ENCODE results near the gene CDC42BPG. TPM values are rescaled to one million over a fixed set of nuclear protein-coding genes. Genes with fewer than 3 reads are reported as not detected.

The CDC42BPG gene
- polyA plus RNA-seq, 1 experiment = 0.02 TPM

DNA sequence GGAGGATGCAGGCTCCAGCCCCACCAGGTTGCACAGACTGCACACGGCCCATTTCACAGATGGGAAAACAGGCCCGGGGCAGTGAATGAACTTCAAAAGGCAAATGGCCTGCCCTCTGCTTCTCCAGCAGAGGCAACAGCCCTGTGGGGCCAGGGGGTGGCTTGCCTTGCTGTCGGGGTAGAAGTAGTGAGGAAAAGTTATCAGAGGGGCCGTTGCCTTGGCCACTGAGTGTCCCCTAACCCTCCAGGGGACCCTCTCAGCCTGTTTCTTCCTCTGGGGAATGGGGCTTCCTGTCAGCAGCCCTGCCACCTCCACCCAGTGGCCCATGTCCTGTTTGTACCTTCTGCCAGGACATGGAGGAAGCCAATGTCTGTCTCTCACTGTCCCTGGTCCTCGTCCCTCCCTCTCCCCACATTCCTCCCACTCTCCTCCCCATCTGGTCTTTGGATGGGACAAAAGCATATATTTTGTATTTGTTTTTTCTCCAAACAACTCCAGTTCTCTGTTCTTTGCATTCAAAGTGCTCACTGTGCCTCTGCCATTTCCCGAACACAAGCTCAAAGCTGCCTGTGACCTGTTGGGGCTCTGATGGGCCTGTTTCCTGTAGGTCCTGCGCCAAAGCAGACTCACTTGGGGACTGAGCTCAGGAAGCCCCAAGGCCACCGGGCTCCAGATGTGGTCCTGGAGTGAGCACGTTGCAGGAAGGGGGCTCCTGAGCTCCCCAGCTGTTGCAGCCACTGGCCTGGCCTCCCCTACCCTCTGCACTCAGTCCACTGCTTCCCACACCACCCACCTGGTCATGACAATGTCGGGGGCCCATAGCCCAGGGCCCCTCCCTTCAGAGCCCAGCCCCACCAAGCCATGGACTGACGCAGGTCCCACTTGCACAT is 50.9 kb downstream of the CDC42BPG start:
- H3K27me3 ChIP-seq (ENCODE audit: control insufficient read depth, insufficient read depth, low read length) = no peaks in the 10 kb centered on the region
- no peak for DNase-seq (ENCODE audit: low read depth)
- no peak overlapping the region for H3K4me3 ChIP-seq (ENCODE audit: low read depth, low read length)
- H3K36me3 ChIP-seq (ENCODE audit: control insufficient read depth, insufficient read depth, low read length) = peaks cover 14% of the 10 kb centered on the region
- ChIA-PET POLR2A (no interaction called here), CTCF (interaction anchor here (0.7 kb wide), 1 partner anchor 8 kb away, joined by 3 read pairs; no protein-coding TSS in a partner anchor)
- TF ChIP-seq, protein P1, sequence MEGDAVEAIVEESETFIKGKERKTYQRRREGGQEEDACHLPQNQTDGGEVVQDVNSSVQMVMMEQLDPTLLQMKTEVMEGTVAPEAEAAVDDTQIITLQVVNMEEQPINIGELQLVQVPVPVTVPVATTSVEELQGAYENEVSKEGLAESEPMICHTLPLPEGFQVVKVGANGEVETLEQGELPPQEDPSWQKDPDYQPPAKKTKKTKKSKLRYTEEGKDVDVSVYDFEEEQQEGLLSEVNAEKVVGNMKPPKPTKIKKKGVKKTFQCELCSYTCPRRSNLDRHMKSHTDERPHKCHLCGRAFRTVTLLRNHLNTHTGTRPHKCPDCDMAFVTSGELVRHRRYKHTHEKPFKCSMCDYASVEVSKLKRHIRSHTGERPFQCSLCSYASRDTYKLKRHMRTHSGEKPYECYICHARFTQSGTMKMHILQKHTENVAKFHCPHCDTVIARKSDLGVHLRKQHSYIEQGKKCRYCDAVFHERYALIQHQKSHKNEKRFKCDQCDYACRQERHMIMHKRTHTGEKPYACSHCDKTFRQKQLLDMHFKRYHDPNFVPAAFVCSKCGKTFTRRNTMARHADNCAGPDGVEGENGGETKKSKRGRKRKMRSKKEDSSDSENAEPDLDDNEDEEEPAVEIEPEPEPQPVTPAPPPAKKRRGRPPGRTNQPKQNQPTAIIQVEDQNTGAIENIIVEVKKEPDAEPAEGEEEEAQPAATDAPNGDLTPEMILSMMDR (IDR thresholded peaks at IDR 0.05; ENCODE audit: insufficient read depth, low read depth, low read length) = no peak

DNA sequence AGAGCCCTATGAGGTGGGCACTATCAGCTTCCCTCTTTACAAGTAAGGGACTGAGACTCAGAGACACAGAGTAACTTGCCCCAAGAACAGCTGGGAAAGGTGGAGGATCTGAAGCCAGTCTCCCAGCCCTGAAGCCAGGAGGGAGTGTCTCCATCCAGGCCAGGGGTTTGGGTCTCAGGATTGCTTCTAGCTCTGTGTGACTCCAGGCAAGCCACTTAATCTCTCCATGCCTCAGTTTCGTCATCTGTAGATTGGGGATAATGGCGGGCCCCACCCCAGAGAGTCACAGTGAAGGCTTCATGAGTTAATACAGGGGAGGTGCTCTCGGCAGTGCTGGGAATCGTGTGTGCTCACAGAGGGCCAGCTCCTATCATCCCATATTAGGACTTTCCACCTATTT is 52.0 kb downstream of the CDC42BPG start:
- POLR2A ChIA-PET = no interaction called here
- H3K27me3 ChIP-seq (ENCODE audit: control insufficient read depth, insufficient read depth, low read length) = no peaks in the 10 kb centered on the region
- no peak overlapping the region for H3K4me3 ChIP-seq (ENCODE audit: low read depth, low read length)
- CTCF ChIA-PET = interaction anchor here (1.1 kb wide), 1 partner anchor 104 kb away, joined by 3 read pairs; no protein-coding TSS in a partner anchor
- no peak for DNase-seq (ENCODE audit: low read depth)
- TF ChIP-seq, protein P1 (IDR thresholded peaks at IDR 0.05; ENCODE audit: insufficient read depth, low read depth, low read length) = no peak
- H3K36me3 ChIP-seq (ENCODE audit: control insufficient read depth, insufficient read depth, low read length) = peaks cover 18% of the 10 kb centered on the region

DNA sequence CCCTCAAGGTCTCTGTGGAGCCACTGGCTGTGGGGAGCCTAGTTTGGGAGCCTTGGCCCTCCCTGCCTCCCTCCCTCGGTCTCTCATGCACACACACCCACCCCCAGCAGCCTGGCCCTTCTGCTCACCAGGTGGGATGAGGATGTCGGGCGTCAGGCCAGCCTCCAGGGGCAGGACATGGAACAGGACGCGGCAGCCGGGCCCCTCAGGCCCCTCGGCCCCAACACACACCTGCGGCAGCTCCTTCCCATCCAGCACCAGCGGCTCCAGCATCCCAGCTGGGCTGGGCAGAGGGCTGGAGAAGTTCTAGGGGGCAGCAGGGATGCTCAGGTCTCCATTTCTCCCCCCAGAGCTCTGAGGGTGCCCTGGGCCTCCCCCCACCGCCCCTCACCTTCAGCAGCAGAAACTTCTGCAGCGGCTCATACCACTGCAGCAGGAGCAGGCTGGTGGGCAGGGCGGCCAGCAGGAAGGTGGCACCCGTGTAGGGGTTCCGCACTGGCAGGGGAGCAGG is 52.6 kb downstream of the CDC42BPG start:
- Histone ChIP-seq H3K27me3 (ENCODE audit: control insufficient read depth, insufficient read depth, low read length) (no peaks in the 10 kb centered on the region), H3K36me3 (ENCODE audit: control insufficient read depth, insufficient read depth, low read length) (peaks cover 16% of the 10 kb centered on the region), H3K4me3 (ENCODE audit: low read depth, low read length) (no peak overlapping the region)
- TF ChIP-seq, protein P1 (IDR thresholded peaks at IDR 0.05; ENCODE audit: insufficient read depth, low read depth, low read length) = no peak
- ChIA-PET POLR2A (no interaction called here), CTCF (interaction anchor here (1.1 kb wide), 1 partner anchor 103 kb away, joined by 3 read pairs; no protein-coding TSS in a partner anchor)
- DNase-seq (ENCODE audit: low read depth) = no peak

DNA sequence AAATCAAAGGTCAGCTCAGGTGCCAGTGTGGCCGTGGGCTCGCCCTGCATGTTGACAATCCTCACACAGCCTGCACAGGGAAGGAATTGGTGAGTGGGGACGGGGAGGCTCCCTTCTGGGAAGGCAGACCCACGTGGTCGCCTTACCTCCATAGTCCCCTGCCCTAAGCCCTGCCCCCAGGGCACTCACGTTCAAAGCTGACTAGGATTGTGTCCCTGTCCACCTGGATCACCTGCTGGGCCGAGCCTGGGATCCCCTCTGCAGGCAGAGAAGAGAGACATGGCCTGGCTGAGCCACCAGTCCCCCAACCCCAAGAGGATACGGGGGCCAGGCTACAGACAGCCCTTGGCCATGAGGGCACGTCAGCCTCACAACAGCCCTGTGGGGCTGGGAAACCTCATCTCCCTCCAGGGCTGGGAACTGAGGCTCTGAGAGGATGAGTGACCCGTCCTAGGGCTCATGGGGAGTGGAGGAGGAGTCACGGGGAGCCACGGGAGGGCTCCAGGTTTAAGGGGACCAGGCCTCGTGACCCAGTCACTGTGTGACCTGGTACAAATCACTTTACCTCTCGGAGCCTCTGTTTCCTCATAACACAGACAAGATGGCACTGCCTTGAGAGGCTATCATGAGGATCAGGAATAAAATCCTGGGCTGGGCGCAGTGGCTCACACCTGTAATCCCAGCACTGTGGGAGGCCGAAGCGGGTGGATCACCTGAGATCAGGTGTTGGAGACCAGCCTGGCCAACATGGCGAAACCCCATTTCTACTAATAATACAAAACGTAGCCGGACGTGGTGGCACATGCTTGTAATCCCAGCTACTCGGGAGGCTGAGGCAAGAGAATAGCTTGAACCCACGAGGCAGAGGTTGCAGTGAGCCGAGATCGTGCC is 54.0 kb downstream of the CDC42BPG start:
- ChIA-PET CTCF (no interaction called here), POLR2A (no interaction called here)
- peaks cover 10% of the 10 kb centered on the region for H3K36me3 ChIP-seq (ENCODE audit: control insufficient read depth, insufficient read depth, low read length)
- no peaks in the 10 kb centered on the region for H3K27me3 ChIP-seq (ENCODE audit: control insufficient read depth, insufficient read depth, low read length)
- no peak overlapping the region for H3K4me3 ChIP-seq (ENCODE audit: low read depth, low read length)
- TF ChIP-seq, protein P1 (IDR thresholded peaks at IDR 0.05; ENCODE audit: insufficient read depth, low read depth, low read length) = no peak
- no peak for DNase-seq (ENCODE audit: low read depth)
